HCT116 (cell line): ENCODE data around the gene PARP8. TPM values are rescaled to one million over a fixed set of nuclear protein-coding genes. Genes with fewer than 3 reads are reported as not detected.

Source experiments
- ATAC-seq: fragments of 200-7000 bp; cut with Tn5 transposase; 2 replicates; pipeline ENCODE4 v1.9.1; 2020; ENCODE audit warnings: mild to moderate bottlenecking, moderate library complexity
- BruUV-seq: library from RNA; stranded (reverse); fragments of 400-500 nt; replicated peaks from 2 replicates; lab custom pipeline; 2021; lab: Mats Ljungman, UMichigan
- CTCF ChIA-PET: fragments of 300-600 bp; sonication (Branson Sonifier 250); formaldehyde crosslinking; loops from one replicate; lab custom pipeline; 2021; ENCODE audit warnings: antibody characterized with exemption; lab: Charles Lee
- POLR2A ChIA-PET: fragments of 300-600, 350-600 bp; sonication (Branson Sonifier 250); formaldehyde crosslinking; loops from one replicate; lab custom pipeline; 2021; ENCODE audit warnings: antibody characterized with exemption; lab: Charles Lee
- RAD21 ChIA-PET, 2 experiments: fragments of 300-600 bp; sonication (Branson Sonifier 250); formaldehyde crosslinking; loops; one replicate each; lab custom pipeline; 2023; ENCODE audit warnings: low total read pairs in 2 of 2; ENCODE audit not compliant: uncharacterized antibody in 2 of 2, unreplicated experiment in 2 of 2, low non-redundant PET in 1 of 2; lab: Charles Lee
- DNase-seq: peaks from one replicate; pipeline ENCODE4 v3.0.0-alpha.2; 2010; ENCODE audit warnings: low read depth, low spot score
- H2AFZ ChIP-seq: fragments of 200-600 bp; shearing (Covaris generic), sonication (generic); 2 replicates; pipeline ENCODE4 v1.6.1; 2017; ENCODE audit warnings: low read depth, mixed run types, mixed read lengths, antibody characterized with exemption, low read length; ENCODE audit not compliant: poor library complexity, severe bottlenecking
- H3K27ac ChIP-seq: 2 replicates; pipeline ENCODE4 v1.5.1; 2012; ENCODE audit warnings: low read depth, low read length
- H3K27me3 ChIP-seq: fragments of 200-600 bp; sonication (generic); 2 replicates; pipeline ENCODE4 v1.6.1; 2016; ENCODE audit warnings: mixed run types, low read length, mixed read lengths; ENCODE audit not compliant: insufficient read depth
- H3K36me3 ChIP-seq, 2 experiments: fragments of 200-500 bp in 1 of 2; fragments of 200-600 bp in 1 of 2; sonication (Bioruptor generic) in 1 of 2; sonication (generic) in 1 of 2; 2 replicates each; pipeline versions ENCODE4 v1.5.1 to v1.6.1; 2014 to 2016; ENCODE audit warnings: low read length in 2 of 2, inconsistent platforms in 1 of 2, mixed read lengths in 1 of 2, mixed run types in 1 of 2; ENCODE audit not compliant: insufficient read depth in 2 of 2, control insufficient read depth in 1 of 2
- H3K4me1 ChIP-seq, 2 experiments: fragments of 200-600 bp in 1 of 2; sonication (generic) in 1 of 2; 2 replicates each; pipeline versions ENCODE4 v1.5.1 to v1.6.1; 2012 to 2017; ENCODE audit warnings: low read length in 2 of 2, inconsistent platforms in 1 of 2, mild to moderate bottlenecking in 1 of 2, mixed read lengths in 1 of 2, mixed run types in 1 of 2, moderate library complexity in 1 of 2; ENCODE audit not compliant: insufficient read depth in 2 of 2, control insufficient read depth in 1 of 2
- H3K4me2 ChIP-seq: fragments of 200-600 bp; sonication (generic); 2 replicates; pipeline ENCODE4 v1.6.1; 2017; ENCODE audit warnings: mixed run types, low read length, mixed read lengths
- H3K4me3 ChIP-seq, 2 experiments: fragments of 200-600 bp in 1 of 2; sonication (generic) in 1 of 2; replicated peaks in 1 of 2; 2 replicates each; pipeline ENCODE4 v1.5.1; 2011 to 2016; ENCODE audit warnings: low read length in 2 of 2, control low read depth in 1 of 2, low read depth in 1 of 2, mild to moderate bottlenecking in 1 of 2, mixed read lengths in 1 of 2, mixed run types in 1 of 2
- H3K79me2 ChIP-seq: fragments of 200-600 bp; sonication (generic); 2 replicates; pipeline ENCODE4 v1.6.1; 2017; ENCODE audit warnings: mild to moderate bottlenecking, mixed run types, low read length, moderate library complexity, mixed read lengths; ENCODE audit not compliant: insufficient read depth
- H3K9ac ChIP-seq: fragments of 200-600 bp; sonication (generic); 2 replicates; pipeline ENCODE4 v1.6.1; 2016; ENCODE audit warnings: low read length, mixed read lengths
- H3K9me2 ChIP-seq: fragments of 200-600 bp; sonication (generic), shearing (Covaris generic); 2 replicates; pipeline ENCODE4 v1.6.1; 2017; ENCODE audit warnings: mixed run types, mild to moderate bottlenecking, moderate library complexity; ENCODE audit not compliant: insufficient read depth
- H3K9me3 ChIP-seq, 2 experiments: fragments of 200-500 bp in 1 of 2; fragments of 200-600 bp in 1 of 2; sonication (Bioruptor generic) in 1 of 2; sonication (generic) in 1 of 2; 2 replicates each; pipeline ENCODE4 v1.6.1; 2014 to 2017; ENCODE audit warnings: low read length in 2 of 2, mixed read lengths in 2 of 2, inconsistent platforms in 1 of 2, low read depth in 1 of 2, mild to moderate bottlenecking in 1 of 2, mixed run types in 1 of 2, moderate library complexity in 1 of 2; ENCODE audit not compliant: control insufficient read depth in 1 of 2, insufficient read depth in 1 of 2
- H4K20me1 ChIP-seq: fragments of 200-600 bp; sonication (generic), shearing (Covaris generic); 2 replicates; pipeline ENCODE4 v1.6.1; 2017; ENCODE audit warnings: mixed run types, mild to moderate bottlenecking, moderate library complexity; ENCODE audit not compliant: insufficient read depth
- ATF3 ChIP-seq: IDR thresholded peaks from 2 replicates; pipeline ENCODE4 v1.6.1; 2012
- CBX3 ChIP-seq: IDR thresholded peaks from 2 replicates; pipeline ENCODE4 v1.6.1; 2012; ENCODE audit warnings: low read depth
- CEBPB ChIP-seq: IDR thresholded peaks from 2 replicates; pipeline ENCODE4 v1.6.1; 2012; ENCODE audit warnings: low read depth
- CTCF ChIP-seq, 3 experiments: fragments of 200-600 bp in 1 of 3; sonication (generic) in 1 of 3; IDR thresholded peaks in 2 of 3; conservative IDR thresholded peaks in 1 of 3; 2 replicates each; pipeline ENCODE4 v1.5.1; 2012 to 2017; ENCODE audit warnings: low read depth in 2 of 3, low read length in 2 of 3, antibody characterized with exemption in 1 of 3, borderline replicate concordance in 1 of 3, control low read depth in 1 of 3, mild to moderate bottlenecking in 1 of 3, mixed read lengths in 1 of 3, mixed run types in 1 of 3, moderate library complexity in 1 of 3; ENCODE audit not compliant: insufficient read depth in 1 of 3
- EZH2 ChIP-seq: fragments of 200-600 bp; sonication (generic); IDR thresholded peaks from 2 replicates; pipeline ENCODE4 v1.6.1; 2017; ENCODE audit warnings: antibody characterized with exemption, mixed run types
- FOSL1 ChIP-seq: IDR thresholded peaks from 2 replicates; pipeline ENCODE4 v1.6.1; 2012; ENCODE audit warnings: low read depth
- JUND ChIP-seq: IDR thresholded peaks from 2 replicates; pipeline ENCODE4 v1.6.1; 2012
- POLR2AphosphoS5 ChIP-seq: IDR thresholded peaks from 2 replicates; pipeline ENCODE4 v1.6.1; 2011; ENCODE audit warnings: mild to moderate bottlenecking, low read depth, low read length, moderate library complexity
- REST ChIP-seq: IDR thresholded peaks from 2 replicates; pipeline ENCODE4 v1.6.1; 2012; ENCODE audit warnings: low read depth
- SP1 ChIP-seq: IDR thresholded peaks from 2 replicates; pipeline ENCODE4 v1.6.1; 2012; ENCODE audit warnings: low read depth
- TCF7L2 ChIP-seq: IDR thresholded peaks from 2 replicates; pipeline ENCODE4 v1.7.0; 2011; ENCODE audit warnings: borderline replicate concordance, inconsistent platforms; ENCODE audit not compliant: insufficient read depth, insufficient read length; ENCODE audit errors: extremely low read depth
- ZBTB33 ChIP-seq: IDR thresholded peaks from 2 replicates; pipeline ENCODE4 v1.6.1; 2011; ENCODE audit warnings: mild to moderate bottlenecking, low read length, moderate library complexity; ENCODE audit not compliant: insufficient replicate concordance; ENCODE audit errors: extremely low read depth
- ZNF274 ChIP-seq: fragments of 200-500 bp; sonication (Bioruptor generic); IDR thresholded peaks from 2 replicates; pipeline ENCODE4 v1.6.1; 2014; ENCODE audit warnings: mild to moderate bottlenecking, low read depth, low read length, inconsistent platforms
- intact Hi-C: fragments of 100-400 bp; cut with micrococcal nuclease; formaldehyde crosslinking; loops from 2 replicates; pipeline ENCODE4 v1.10.0; 2022
- total RNA-seq: library from RNA; stranded (reverse); gene quantifications from one replicate; pipeline ENCODE4 v1.2.1, GENCODE V29; 2021; ENCODE audit not compliant: unreplicated experiment

The PARP8 gene
- total RNA-seq, 1 experiment from 2014 or later: 19.0 TPM

GRCh38 chr5:50822046-50822445, 155.6 kb downstream of the PARP8 start:
- RAD21 ChIA-PET: no interaction called here
- intact Hi-C loops: no loop called here
- Histone ChIP-seq H3K79me2 (no peaks in the 10 kb centered on the region), H3K9me3 (no peaks in the 10 kb centered on the region), H3K27me3 (no peaks in the 10 kb centered on the region), H2AFZ (no peak overlapping the region), H3K4me2 (no peak overlapping the region), H3K4me1 (no peaks in the 10 kb centered on the region), H3K36me3 (0 out of 4 replicates have a peak, but pooled peaks cover 0 to 2% of the 10 kb centered on the region in 2 experiments), H3K27ac (no peak overlapping the region), H3K9ac (no peak overlapping the region), H3K4me3 (no peak overlapping the region), H4K20me1 (no peaks in the 10 kb centered on the region), H3K9me2 (no peaks in the 10 kb centered on the region)
- no TSS peak for BruUV-seq
- ATAC-seq: no peak
- CTCF ChIA-PET: no interaction called here
- TF ChIP-seq SP1 (no peak), EZH2 (no peak), ATF3 (no peak), ZNF274 (no peak), TCF7L2 (no peak), CBX3 (no peak), JUND (no peak), POLR2AphosphoS5 (no peak), REST (no peak), ZBTB33 (no peak), CEBPB (no peak), CTCF (IDR thresholded peaks at IDR 0.05 in 2 of 3, conservative IDR thresholded peaks at IDR 0.05 in 1 of 3; ENCODE audit: borderline replicate concordance in 1 of 3, insufficient read depth in 1 of 3, low read depth in 2 of 3, low read length in 2 of 3) (no peak), FOSL1 (no peak)
- DNase-seq: no peak
- POLR2A ChIA-PET: no interaction called here
